ENCODE results near the gene OTOS. TPM values are rescaled to one million over a fixed set of nuclear protein-coding genes. Genes with fewer than 3 reads are reported as not detected.

The OTOS gene
- total RNA-seq, 6 experiments from 2014 or later = not detected

DNA sequence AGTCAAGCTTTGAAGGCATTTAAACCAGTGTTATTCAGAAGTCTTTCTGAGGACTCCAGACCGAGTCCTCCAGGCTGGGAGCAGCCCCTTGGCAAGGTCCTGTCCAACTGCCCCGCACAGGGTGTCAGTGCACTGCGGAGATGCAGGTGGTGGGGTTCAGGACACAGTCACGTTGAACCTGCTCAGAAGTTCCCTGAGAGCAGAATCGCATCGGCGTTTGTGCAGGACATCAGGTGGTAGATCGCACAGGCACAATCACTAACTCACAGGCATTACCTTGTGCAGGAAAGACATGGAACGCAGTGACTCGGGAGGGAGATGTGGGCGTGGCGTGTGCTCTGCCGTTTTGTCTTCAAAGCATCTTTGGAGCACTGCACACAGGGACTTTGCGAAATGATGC lies 14.7 kb downstream of the OTOS start:
- Histone ChIP-seq H3K27ac (no peak overlapping the region), H3K4me1 (no peaks in the 10 kb centered on the region), H3K9me3 (no peaks in the 10 kb centered on the region), H3K4me3 (no peak overlapping the region), H3K27me3 (no peaks in the 10 kb centered on the region), H3K36me3 (peaks cover 0 to 22% (median 10%) of the 10 kb centered on the region in 4 donors)
- intact Hi-C loops (cut with DNase I) = no loop called here
- ATAC-seq (no peak), DNase-seq (no peak)
- 94% methylated on average over 13 of the region's 14 CpGs for WGBS (ENCODE audit: insufficient coverage, low coverage, low lambda C conversion rate, missing lambda C conversion rate)
- TF ChIP-seq, protein P1, sequence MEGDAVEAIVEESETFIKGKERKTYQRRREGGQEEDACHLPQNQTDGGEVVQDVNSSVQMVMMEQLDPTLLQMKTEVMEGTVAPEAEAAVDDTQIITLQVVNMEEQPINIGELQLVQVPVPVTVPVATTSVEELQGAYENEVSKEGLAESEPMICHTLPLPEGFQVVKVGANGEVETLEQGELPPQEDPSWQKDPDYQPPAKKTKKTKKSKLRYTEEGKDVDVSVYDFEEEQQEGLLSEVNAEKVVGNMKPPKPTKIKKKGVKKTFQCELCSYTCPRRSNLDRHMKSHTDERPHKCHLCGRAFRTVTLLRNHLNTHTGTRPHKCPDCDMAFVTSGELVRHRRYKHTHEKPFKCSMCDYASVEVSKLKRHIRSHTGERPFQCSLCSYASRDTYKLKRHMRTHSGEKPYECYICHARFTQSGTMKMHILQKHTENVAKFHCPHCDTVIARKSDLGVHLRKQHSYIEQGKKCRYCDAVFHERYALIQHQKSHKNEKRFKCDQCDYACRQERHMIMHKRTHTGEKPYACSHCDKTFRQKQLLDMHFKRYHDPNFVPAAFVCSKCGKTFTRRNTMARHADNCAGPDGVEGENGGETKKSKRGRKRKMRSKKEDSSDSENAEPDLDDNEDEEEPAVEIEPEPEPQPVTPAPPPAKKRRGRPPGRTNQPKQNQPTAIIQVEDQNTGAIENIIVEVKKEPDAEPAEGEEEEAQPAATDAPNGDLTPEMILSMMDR (IDR thresholded peaks at IDR 0.05) = no peak
- TF ChIP-seq POLR2A (IDR thresholded peaks at IDR 0.05) = no peak

DNA sequence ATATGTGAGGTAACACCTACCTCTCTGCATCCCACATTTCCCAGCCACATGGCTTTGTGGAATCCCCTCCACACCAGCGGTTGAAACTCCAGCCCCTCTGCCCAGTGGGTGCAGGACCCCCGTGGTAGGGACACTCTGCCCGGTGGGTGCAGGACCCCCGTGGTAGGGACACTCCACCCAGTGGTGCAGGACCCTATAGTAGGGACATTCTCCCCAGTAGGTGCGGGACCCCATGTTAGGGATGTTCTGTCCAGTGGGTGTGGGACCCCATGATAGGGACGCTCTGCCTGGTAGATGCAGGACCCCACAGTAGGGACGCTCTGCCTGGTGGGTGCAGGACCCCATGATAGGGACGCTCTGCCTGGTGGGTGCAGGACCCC lies 15.8 kb downstream of the OTOS start:
- no peaks in the 10 kb centered on the region for H3K27me3 ChIP-seq
- ATAC-seq = no peak
- no peak overlapping the region for H3K27ac ChIP-seq
- no peaks in the 10 kb centered on the region for H3K4me1 ChIP-seq
- TF ChIP-seq, protein P1 (IDR thresholded peaks at IDR 0.05) = no peak
- no peak for TF ChIP-seq POLR2A (IDR thresholded peaks at IDR 0.05)
- WGBS (ENCODE audit: insufficient coverage, low coverage, low lambda C conversion rate, missing lambda C conversion rate) = 87% methylated on average over 3 of the region's 8 CpGs
- H3K9me3 ChIP-seq = no peaks in the 10 kb centered on the region
- DNase-seq = no peak
- H3K36me3 ChIP-seq = peaks cover 0 to 11% (median 4%) of the 10 kb centered on the region in 4 donors
- intact Hi-C loops (cut with DNase I) = no loop called here
- no peak overlapping the region for H3K4me3 ChIP-seq

DNA sequence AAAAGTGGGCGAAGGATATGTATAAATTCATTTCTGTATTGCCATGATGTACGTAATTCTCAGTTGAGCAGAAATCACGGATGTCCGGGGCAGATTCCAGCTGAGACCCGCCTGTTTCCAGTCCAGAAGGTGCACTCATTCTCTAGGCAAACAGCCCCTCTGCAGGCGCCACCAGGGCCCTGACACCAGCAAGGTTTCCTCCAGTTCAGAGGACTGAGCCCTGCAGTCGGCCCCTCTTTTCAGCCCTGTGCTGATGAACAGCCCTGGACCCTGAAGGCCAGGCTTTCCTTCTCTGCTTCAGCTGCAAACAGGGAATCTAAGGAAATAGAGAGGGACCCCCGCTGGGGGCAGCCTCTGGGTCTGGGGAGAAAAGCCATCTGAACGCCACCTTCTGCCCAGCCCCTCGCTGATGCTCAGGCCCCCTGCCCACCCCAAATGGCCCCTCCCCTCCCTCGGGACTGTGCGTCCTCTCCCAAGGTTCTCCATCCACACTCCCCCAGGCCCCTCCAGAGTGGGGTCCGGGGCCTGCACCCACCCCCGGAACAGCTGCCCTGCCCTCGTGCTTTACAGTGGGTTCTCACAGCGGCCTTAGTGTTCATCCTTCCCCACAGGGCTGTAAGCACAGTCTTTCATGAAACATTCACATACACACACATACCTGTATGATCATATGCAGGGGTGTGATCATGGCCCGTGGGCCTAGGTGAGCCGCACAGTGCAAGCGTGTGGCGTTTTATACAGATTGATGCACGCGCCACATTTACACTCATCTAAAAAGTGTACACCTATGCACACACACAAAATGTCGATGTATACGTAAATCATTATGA lies 16.4 kb downstream of the OTOS start:
- DNase-seq = no peak
- TF ChIP-seq POLR2A (IDR thresholded peaks at IDR 0.05) = no peak
- TF ChIP-seq, protein P1 (IDR thresholded peaks at IDR 0.05) = no peak

DNA sequence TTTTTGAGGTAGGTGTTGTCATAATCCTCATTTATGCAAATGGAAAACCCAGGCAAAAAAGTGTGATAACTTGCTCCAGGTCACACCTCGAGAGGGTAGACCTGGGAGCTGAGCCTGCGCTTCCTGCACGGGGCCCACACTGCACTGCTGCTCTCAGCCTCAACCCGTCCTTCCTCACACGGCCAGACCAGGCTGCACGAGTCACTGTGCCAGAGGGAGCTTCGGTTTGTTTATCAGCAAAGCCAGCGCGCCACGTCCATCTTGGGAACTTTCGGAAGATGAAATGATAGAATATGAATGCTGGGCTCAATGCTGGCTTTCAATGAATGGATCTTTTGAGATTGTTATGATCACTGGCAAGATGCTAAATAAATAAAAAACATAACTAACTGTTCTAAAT lies 18.8 kb downstream of the OTOS start:
- ATAC-seq (no peak), DNase-seq (no peak)
- Histone ChIP-seq H3K36me3 (no peaks in the 10 kb centered on the region), H3K4me1 (no peaks in the 10 kb centered on the region), H3K27ac (no peak overlapping the region), H3K9me3 (no peaks in the 10 kb centered on the region), H3K27me3 (no peaks in the 10 kb centered on the region), H3K4me3 (no peak overlapping the region)
- 61% methylated on average over 11 of the region's 11 CpGs for WGBS (ENCODE audit: insufficient coverage, low coverage, low lambda C conversion rate, missing lambda C conversion rate)
- intact Hi-C loops (cut with DNase I) = no loop called here
- TF ChIP-seq, protein P1 (IDR thresholded peaks at IDR 0.05) = no peak
- no peak for TF ChIP-seq POLR2A (IDR thresholded peaks at IDR 0.05)

More for the DNA sequence above, 16.4 kb downstream of the OTOS start:
- peaks cover 0 to 7% (median 3%) of the 10 kb centered on the region in 4 donors for H3K36me3 ChIP-seq
- no peaks in the 10 kb centered on the region for H3K27me3 ChIP-seq
- H3K4me3 ChIP-seq = no peak overlapping the region
- H3K27ac ChIP-seq = no peak overlapping the region
- no peak for ATAC-seq
- intact Hi-C loops (cut with DNase I) = no loop called here
- H3K9me3 ChIP-seq = no peaks in the 10 kb centered on the region
- WGBS (ENCODE audit: insufficient coverage, low coverage, low lambda C conversion rate, missing lambda C conversion rate) = 86% methylated on average over 15 of the region's 24 CpGs
- H3K4me1 ChIP-seq = no peaks in the 10 kb centered on the region
